A549 (cell line): ENCODE measurements around the gene CEACAM1. TPM values are rescaled to one million over a fixed set of nuclear protein-coding genes. Genes with fewer than 3 reads are reported as not detected.

Experiments used
- ATOH8 ChIP-seq: fragments of 250-450 bp; sonication (Bioruptor Pico); IDR thresholded peaks from 2 replicates; pipeline ENCODE4 v1.5.0; 2020; ENCODE audit warnings: low read depth, mild to moderate bottlenecking, moderate library complexity
- BHLHE40 ChIP-seq: IDR thresholded peaks from 2 replicates; pipeline ENCODE4 v1.6.1; 2012; ENCODE audit warnings: low read depth, low read length, inconsistent platforms
- CBX8 ChIP-seq: fragments of 200-600 bp; sonication (generic); IDR thresholded peaks from 2 replicates; pipeline ENCODE4 v1.6.1; 2016
- CEBPB ChIP-seq, 2 experiments: fragments of >200 bp in 1 of 2; sonication (Bioruptor Twin) in 1 of 2; formaldehyde crosslinking in 1 of 2; IDR thresholded peaks; 2 replicates each; pipeline ENCODE4 v1.6.1; 2012 to 2016
- CHD4 ChIP-seq: fragments of 200-600 bp; sonication (generic); IDR thresholded peaks from 2 replicates; pipeline ENCODE4 v1.6.1; 2016; ENCODE audit warnings: antibody characterized with exemption, mild to moderate bottlenecking, borderline replicate concordance
- CTCF ChIP-seq: fragments of >200 bp; sonication (Bioruptor Twin); formaldehyde crosslinking; IDR thresholded peaks from 3 replicates; pipeline ENCODE4 v1.5.1; 2016
- E2F6 ChIP-seq: IDR thresholded peaks from 2 replicates; pipeline ENCODE4 v1.6.1; 2012; ENCODE audit warnings: low read depth, borderline replicate concordance
- EHF ChIP-seq: fragments of 250-450 bp; sonication (Bioruptor Pico); IDR thresholded peaks from 2 replicates; pipeline ENCODE4 v1.5.0; 2020; ENCODE audit warnings: mild to moderate bottlenecking
- ELK1 ChIP-seq: fragments of 150-350 bp; IDR thresholded peaks from 2 replicates; pipeline ENCODE4 v1.6.1; 2014; ENCODE audit warnings: low read depth, mild to moderate bottlenecking, low read length
- EP300 ChIP-seq, 2 experiments: fragments of >200 bp; sonication (Bioruptor Twin); formaldehyde crosslinking; IDR thresholded peaks; 2 replicates in 1 of 2; 3 replicates in 1 of 2; pipeline ENCODE4 v1.6.1; 2016 to 2017
- FOXS1 ChIP-seq: fragments of 250-450 bp; sonication (Bioruptor Pico); IDR thresholded peaks from 2 replicates; pipeline ENCODE4 v1.5.0; 2020; ENCODE audit warnings: mild to moderate bottlenecking, moderate library complexity
- HDAC2 ChIP-seq: fragments of 200-600 bp; sonication (generic); IDR thresholded peaks from 2 replicates; pipeline ENCODE4 v1.6.1; 2016
- HES2 ChIP-seq: fragments of >200 bp; sonication (Bioruptor Twin); formaldehyde crosslinking; IDR thresholded peaks from 2 replicates; pipeline ENCODE4 v1.6.1; 2016
- HOXA7 ChIP-seq: fragments of 250-450 bp; sonication (Bioruptor Pico); IDR thresholded peaks from 2 replicates; pipeline ENCODE4 v1.5.0; 2020; ENCODE audit warnings: mild to moderate bottlenecking, moderate library complexity
- HOXB13 ChIP-seq: fragments of 250-450 bp; sonication (Bioruptor Pico); IDR thresholded peaks from 2 replicates; pipeline ENCODE4 v1.5.0; 2020; ENCODE audit warnings: low read depth, mild to moderate bottlenecking, moderate library complexity
- JUN ChIP-seq, 2 experiments: fragments of >200 bp; sonication (Bioruptor Twin); formaldehyde crosslinking; IDR thresholded peaks; 2 replicates in 1 of 2; 3 replicates in 1 of 2; pipeline ENCODE4 v1.6.1; 2016 to 2017
- JUNB ChIP-seq: fragments of >200 bp; sonication (Bioruptor Twin); formaldehyde crosslinking; IDR thresholded peaks from 2 replicates; pipeline ENCODE4 v1.6.1; 2016
- KDM5A ChIP-seq: fragments of 200-600 bp; sonication (generic); IDR thresholded peaks from 2 replicates; pipeline ENCODE4 v1.6.1; 2016; ENCODE audit warnings: antibody characterized with exemption, mild to moderate bottlenecking
- MAX ChIP-seq: IDR thresholded peaks from 2 replicates; pipeline ENCODE4 v1.6.1; 2012
- MYC ChIP-seq: IDR thresholded peaks from 2 replicates; pipeline ENCODE4 v1.6.1; 2012; ENCODE audit warnings: mild to moderate bottlenecking, inconsistent platforms, low read length, improper control_type of control experiment, borderline replicate concordance
- PBX3 ChIP-seq: IDR thresholded peaks from 2 replicates; pipeline ENCODE4 v1.6.1; 2012
- PHF8 ChIP-seq: fragments of 200-600 bp; sonication (generic); IDR thresholded peaks from 2 replicates; pipeline ENCODE4 v1.6.1; 2016; ENCODE audit warnings: low read depth, mild to moderate bottlenecking, antibody characterized with exemption, moderate library complexity, borderline replicate concordance
- POLR2A ChIP-seq: IDR thresholded peaks from 2 replicates; pipeline ENCODE4 v1.6.1; 2012; ENCODE audit warnings: mild to moderate bottlenecking, low read length
- RARB ChIP-seq: fragments of 250-450 bp; sonication (Bioruptor Pico); IDR thresholded peaks from 2 replicates; pipeline ENCODE4 v1.8.0; 2021; ENCODE audit warnings: mild to moderate bottlenecking, moderate library complexity
- RFX5 ChIP-seq: fragments of 450-650 bp; IDR thresholded peaks from 2 replicates; pipeline ENCODE4 v1.7.1; 2014; ENCODE audit warnings: antibody characterized with exemption, mild to moderate bottlenecking, moderate library complexity
- RNF2 ChIP-seq: fragments of 200-600 bp; sonication (generic); IDR thresholded peaks from 2 replicates; pipeline ENCODE4 v1.6.1; 2016; ENCODE audit warnings: low read depth, mild to moderate bottlenecking, antibody characterized with exemption, moderate library complexity, borderline replicate concordance
- TFCP2L1 ChIP-seq: fragments of 250-450 bp; sonication (Bioruptor Pico); IDR thresholded peaks from 2 replicates; pipeline ENCODE4 v1.5.0; 2021; ENCODE audit warnings: mild to moderate bottlenecking
- TP53 ChIP-seq: fragments of 250-450 bp; sonication (Bioruptor Pico); IDR thresholded peaks from 2 replicates; pipeline ENCODE4 v1.5.0; 2021; ENCODE audit warnings: mild to moderate bottlenecking, moderate library complexity
- ZFP36 ChIP-seq: fragments of 450-650 bp; IDR thresholded peaks from 2 replicates; pipeline ENCODE4 v1.6.1; 2014; ENCODE audit warnings: borderline replicate concordance; ENCODE audit not compliant: partially characterized antibody
- ZSCAN20 ChIP-seq: fragments of 250-450 bp; sonication (Bioruptor Pico); IDR thresholded peaks from 2 replicates; pipeline ENCODE4 v1.8.0; 2022; ENCODE audit warnings: mild to moderate bottlenecking, moderate library complexity
- polyA plus RNA-seq, 4 experiments: library from polyadenylated mRNA; depleted of rRNA in 3 of 4; stranded (reverse); fragments of >200 nt; fragmentation: RNase III in 1 of 4; extraction: RNeasy Plus Mini Kit Qiagen cat#74134 plus additional on column Dnase treatment in 1 of 4; gene quantifications; 2 replicates in 3 of 4; 3 replicates in 1 of 4; pipeline ENCODE4 v1.2.3, GENCODE V29; 2011 to 2017

The CEACAM1 gene
- polyA plus RNA-seq, 2 of the 4 experiments (the other 2 are of a cell fraction), result 0.52 to 8.9 TPM

- TF ChIP-seq CTCF (no peak), ELK1 (no peak), RFX5 (no peak), MYC (no peak), TP53 (CRISPR knock-in tag) (no peak), ZFP36 (no peak), KDM5A (no peak), JUN (IDR thresholded peaks at IDR 0.05) (peak; percentile 51 to 52; a peak in 2 of 5 replicates), HOXB13 (CRISPR knock-in tag) (peak; percentile 24; the same call in 1 of the 2 replicates), HDAC2 (no peak), PHF8 (no peak), CBX8 (no peak), HES2 (no peak), EHF (no peak), CHD4 (no peak), MAX (peak; percentile 61; the same call in 1 of the 2 replicates), ZSCAN20 (no peak), CEBPB (IDR thresholded peaks at IDR 0.05) (no peak), JUNB (no peak), POLR2A (peak; percentile 32), RARB (CRISPR knock-in tag) (no peak), RNF2 (no peak), HOXA7 (CRISPR knock-in tag) (no peak), BHLHE40 (no peak), FOXS1 (CRISPR knock-in tag) (no peak), PBX3 (no peak), EP300 (IDR thresholded peaks at IDR 0.05) (no peak), ATOH8 (CRISPR knock-in tag) (no peak), E2F6 (peak; percentile 37; the same call in 1 of the 2 replicates), TFCP2L1 (no peak)
Measured at GRCh38 chr19:42497492-42498168, 30.7 kb downstream of the CEACAM1 start (continued).
